GM12878 (cell line): ENCODE data around the gene TRIM47. TPM values are rescaled to one million over a fixed set of nuclear protein-coding genes. Genes with fewer than 3 reads are reported as not detected.

Source experiments
- IRF3 ChIP-seq: fragments of 450-650 bp; IDR thresholded peaks from 2 replicates; pipeline ENCODE4 v1.6.1; 2014; ENCODE audit warnings: mild to moderate bottlenecking
- KAT2A ChIP-seq: conservative IDR thresholded peaks from 2 replicates; pipeline ENCODE4 v1.6.1; 2011; ENCODE audit warnings: low read depth, low read length; ENCODE audit not compliant: control insufficient read depth
- REST ChIP-seq: IDR thresholded peaks from 2 replicates; pipeline ENCODE4 v1.6.1; 2012; ENCODE audit warnings: mild to moderate bottlenecking, low read depth, low read length
- ZNF592 ChIP-seq: fragments of 450-650 bp; IDR thresholded peaks from 2 replicates; pipeline ENCODE4 v1.6.1; 2017; ENCODE audit warnings: mild to moderate bottlenecking, moderate library complexity
- ZNF687 ChIP-seq: fragments of 450-650 bp; IDR thresholded peaks from 2 replicates; pipeline ENCODE4 v1.6.1; 2017; ENCODE audit warnings: mild to moderate bottlenecking, moderate library complexity
- polyA plus RNA-seq, 11 experiments: library from polyadenylated mRNA; depleted of rRNA in 4 of 11; unstranded in 6 of 11; stranded (reverse) in 5 of 11; fragments of >200 nt; fragmentation: Nextera tagmentation in 4 of 11; fragmentation: Illumina TruSeq in 1 of 11; extraction: Ambion mirVana in 4 of 11; extraction: Trizol in 1 of 11; gene quantifications; 1 replicate in 1 of 11; 2 replicates in 10 of 11; pipeline versions ENCODE4 v1.2.1 to v1.2.3, GENCODE V29; 2011 to 2016; ENCODE audit warnings: inconsistent platforms in 2 of 11, missing spikeins in 2 of 11, low read depth in 1 of 11
- total RNA-seq, 4 experiments: library from RNA; depleted of rRNA in 3 of 4; stranded (reverse); fragments of >200 nt in 3 of 4; fragmentation: Illumina TruSeq in 1 of 4; extraction: Trizol in 1 of 4; gene quantifications; 2 replicates each; pipeline versions ENCODE4 v1.2.1 to v1.2.3, GENCODE V29; 2013 to 2021

Gene TRIM47
- total and polyA plus RNA-seq, 10 of the 15 experiments (the other 5 are each of a cell fraction or from before 2014, with no cell fraction given): 0.35 to 9.7 (median 5.3) TPM

- no peak for TF ChIP-seq REST
- TF ChIP-seq IRF3: no peak
- no peak for TF ChIP-seq ZNF687
- TF ChIP-seq KAT2A: no peak
- TF ChIP-seq ZNF592: no peak
Measured at GRCh38 chr17:75829747-75830146, 48.6 kb downstream of the TRIM47 start (continued).
